ENCODE measurements around the gene SHOC2.

SHOC2 gene

DNA sequence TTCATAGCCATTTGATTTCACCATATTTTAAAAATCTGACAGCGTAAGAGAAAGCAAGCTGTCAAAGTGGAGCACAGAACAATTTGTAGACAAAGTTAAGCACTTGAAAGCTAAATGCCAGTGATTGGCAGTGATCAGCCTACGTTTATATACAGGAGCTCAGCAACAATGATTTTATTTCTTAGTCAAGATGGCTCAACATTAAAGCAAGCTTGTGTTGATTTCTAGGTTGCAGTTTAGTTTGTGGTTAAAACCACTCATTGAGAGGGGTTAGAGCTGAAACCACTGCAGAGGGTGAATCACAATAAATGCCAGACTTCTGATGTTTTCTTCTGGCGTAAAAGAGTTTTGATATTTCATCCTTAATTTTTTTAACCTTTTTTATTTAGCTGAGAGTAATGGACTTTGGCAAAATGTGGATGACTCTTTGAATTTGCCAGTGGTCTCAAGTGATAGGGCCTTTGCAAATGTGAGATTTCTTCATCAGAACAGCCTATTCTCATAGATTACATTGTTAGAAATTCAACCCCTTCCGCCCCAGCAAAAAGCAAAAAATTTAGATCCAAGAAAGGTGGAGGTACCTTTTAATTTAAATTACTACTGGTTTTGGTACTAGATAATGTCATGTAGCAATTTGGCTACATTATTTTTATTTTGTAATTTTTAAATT lies 73.8 kb downstream of the SHOC2 start:
- H3K4me1 ChIP-seq (ENCODE audit: insufficient read depth, low read length), result no peaks in the 10 kb centered on the region
- no peak overlapping the region for H3K27ac ChIP-seq (ENCODE audit: low read depth, low read length)
- H3K9ac ChIP-seq (ENCODE audit: low read length), result no peak overlapping the region
- H3K36me3 ChIP-seq (ENCODE audit: insufficient read depth, low read length), result no peaks in the 10 kb centered on the region
- no peaks in the 10 kb centered on the region for H3K27me3 ChIP-seq (ENCODE audit: control insufficient read depth in 1 of 2, insufficient read depth in 2 of 2, low read length in 2 of 2)
- no peaks in the 10 kb centered on the region for H3K9me3 ChIP-seq (ENCODE audit: low read length)
- no peak overlapping the region for H3K4me3 ChIP-seq (ENCODE audit: low read depth in 1 of 2, low read length in 2 of 2)

GRCh38 chr10:110994406-110995086 lies 75.1 kb downstream of the SHOC2 start:
- Histone ChIP-seq H3K9me3 (ENCODE audit: low read length) (no peaks in the 10 kb centered on the region), H3K4me3 (ENCODE audit: low read depth in 1 of 2, low read length in 2 of 2) (no peak overlapping the region), H3K9ac (ENCODE audit: low read length) (no peak overlapping the region), H3K4me1 (ENCODE audit: insufficient read depth, low read length) (no peaks in the 10 kb centered on the region), H3K27me3 (ENCODE audit: control insufficient read depth in 1 of 2, insufficient read depth in 2 of 2, low read length in 2 of 2) (no peaks in the 10 kb centered on the region), H3K36me3 (ENCODE audit: insufficient read depth, low read length) (no peaks in the 10 kb centered on the region), H3K27ac (ENCODE audit: low read depth, low read length) (no peak overlapping the region)

DNA sequence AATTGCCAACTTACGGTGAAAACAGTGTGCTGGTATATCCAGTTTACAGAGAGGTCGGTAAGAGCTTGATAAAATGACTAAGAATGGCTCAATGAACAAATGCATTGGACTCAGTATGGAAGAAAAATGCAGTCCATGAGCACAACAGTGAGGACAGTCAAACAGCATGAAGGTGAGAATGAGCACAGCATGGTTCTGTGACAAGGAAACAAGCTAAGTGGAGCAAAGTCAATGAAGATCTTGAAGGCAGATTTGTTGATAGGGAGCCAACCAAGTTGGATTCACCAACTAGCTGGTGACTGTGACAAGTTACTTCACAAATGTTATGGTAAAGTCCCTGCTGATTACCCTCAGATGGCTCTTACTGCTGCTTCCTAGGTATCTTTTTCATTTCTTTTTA lies 75.9 kb downstream of the SHOC2 start:
- H3K36me3 ChIP-seq (ENCODE audit: insufficient read depth, low read length), result no peaks in the 10 kb centered on the region
- no peaks in the 10 kb centered on the region for H3K9me3 ChIP-seq (ENCODE audit: low read length)
- H3K27ac ChIP-seq (ENCODE audit: low read depth, low read length), result no peak overlapping the region
- H3K27me3 ChIP-seq (ENCODE audit: control insufficient read depth in 1 of 2, insufficient read depth in 2 of 2, low read length in 2 of 2), result no peaks in the 10 kb centered on the region
- H3K4me3 ChIP-seq (ENCODE audit: low read depth in 1 of 2, low read length in 2 of 2), result no peak overlapping the region
- H3K9ac ChIP-seq (ENCODE audit: low read length), result no peak overlapping the region
- H3K4me1 ChIP-seq (ENCODE audit: insufficient read depth, low read length), result no peaks in the 10 kb centered on the region

GRCh38 chr10:110996256-110996655 lies 76.9 kb downstream of the SHOC2 start:
- H3K9ac ChIP-seq (ENCODE audit: low read length), result no peak overlapping the region
- H3K4me3 ChIP-seq (ENCODE audit: low read depth in 1 of 2, low read length in 2 of 2), result no peak overlapping the region
- no peaks in the 10 kb centered on the region for H3K4me1 ChIP-seq (ENCODE audit: insufficient read depth, low read length)
- H3K27ac ChIP-seq (ENCODE audit: low read depth, low read length), result no peak overlapping the region
- no peaks in the 10 kb centered on the region for H3K9me3 ChIP-seq (ENCODE audit: low read length)
- peaks cover under 1% of the 10 kb centered on the region for H3K36me3 ChIP-seq (ENCODE audit: insufficient read depth, low read length)
- H3K27me3 ChIP-seq (ENCODE audit: control insufficient read depth in 1 of 2, insufficient read depth in 2 of 2, low read length in 2 of 2), result no peaks in the 10 kb centered on the region

DNA sequence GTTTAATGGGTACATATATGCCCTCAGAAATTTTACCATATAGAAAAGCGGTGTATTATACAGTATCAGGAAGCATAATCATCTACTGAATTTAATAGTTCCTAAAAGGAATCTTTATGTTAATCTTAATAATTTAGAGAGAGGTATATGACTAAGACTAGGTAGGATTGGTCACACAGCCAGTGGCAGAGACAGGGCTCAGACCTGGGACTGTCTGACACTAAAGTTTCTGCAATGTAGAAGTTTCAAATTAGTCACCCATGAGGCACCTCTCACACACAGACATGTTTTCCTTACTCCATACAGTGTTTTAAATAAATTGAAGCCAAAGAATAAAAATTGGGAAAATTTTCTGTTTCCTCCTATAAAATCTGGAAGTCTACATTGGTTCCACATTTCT lies 84.6 kb downstream of the SHOC2 start:
- H3K27me3 ChIP-seq (ENCODE audit: control insufficient read depth in 1 of 2, insufficient read depth in 2 of 2, low read length in 2 of 2), result no peaks in the 10 kb centered on the region
- no peaks in the 10 kb centered on the region for H3K4me1 ChIP-seq (ENCODE audit: insufficient read depth, low read length)
- peaks cover 21% of the 10 kb centered on the region for H3K36me3 ChIP-seq (ENCODE audit: insufficient read depth, low read length)
- H3K27ac ChIP-seq (ENCODE audit: low read depth, low read length), result no peak overlapping the region
- no peaks in the 10 kb centered on the region for H3K9me3 ChIP-seq (ENCODE audit: low read length)
- no peak overlapping the region for H3K9ac ChIP-seq (ENCODE audit: low read length)
- no peak overlapping the region for H3K4me3 ChIP-seq (ENCODE audit: low read depth in 1 of 2, low read length in 2 of 2)

DNA sequence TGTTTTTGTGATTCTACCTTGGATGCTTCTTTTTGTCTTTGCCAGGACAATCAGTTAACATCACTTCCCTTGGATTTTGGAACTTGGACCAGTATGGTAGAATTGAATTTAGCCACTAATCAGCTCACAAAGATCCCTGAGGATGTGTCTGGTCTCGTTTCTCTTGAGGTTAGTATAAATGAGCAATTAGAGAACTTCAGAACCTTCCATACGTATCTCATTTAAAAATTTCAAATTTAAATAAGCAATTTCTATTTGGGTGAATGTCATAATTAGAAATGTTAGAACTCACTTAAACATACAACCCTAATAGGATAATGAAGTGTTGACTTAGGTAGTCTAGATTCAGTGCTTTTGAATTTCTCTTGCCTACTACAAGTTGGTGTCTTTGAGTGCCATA lies 88.1 kb downstream of the SHOC2 start:
- Histone ChIP-seq H3K9ac (ENCODE audit: low read length) (no peak overlapping the region), H3K9me3 (ENCODE audit: low read length) (no peaks in the 10 kb centered on the region), H3K4me1 (ENCODE audit: insufficient read depth, low read length) (no peaks in the 10 kb centered on the region), H3K27ac (ENCODE audit: low read depth, low read length) (no peak overlapping the region), H3K36me3 (ENCODE audit: insufficient read depth, low read length) (peaks cover 11% of the 10 kb centered on the region), H3K4me3 (ENCODE audit: low read depth in 1 of 2, low read length in 2 of 2) (no peak overlapping the region), H3K27me3 (ENCODE audit: control insufficient read depth in 1 of 2, insufficient read depth in 2 of 2, low read length in 2 of 2) (no peaks in the 10 kb centered on the region)

GRCh38 chr10:111015181-111015580 lies 95.8 kb downstream of the SHOC2 start:
- no peak overlapping the region for H3K27ac ChIP-seq (ENCODE audit: low read depth, low read length)
- H3K27me3 ChIP-seq (ENCODE audit: control insufficient read depth in 1 of 2, insufficient read depth in 2 of 2, low read length in 2 of 2), result no peaks in the 10 kb centered on the region
- no peak overlapping the region for H3K4me3 ChIP-seq (ENCODE audit: low read depth in 1 of 2, low read length in 2 of 2)
- no peaks in the 10 kb centered on the region for H3K9me3 ChIP-seq (ENCODE audit: low read length)
- H3K9ac ChIP-seq (ENCODE audit: low read length), result no peak overlapping the region
- no peaks in the 10 kb centered on the region for H3K36me3 ChIP-seq (ENCODE audit: insufficient read depth, low read length)
- no peaks in the 10 kb centered on the region for H3K4me1 ChIP-seq (ENCODE audit: insufficient read depth, low read length)

GRCh38 chr10:111017098-111017497 lies 97.7 kb downstream of the SHOC2 start:
- no peaks in the 10 kb centered on the region for H3K4me1 ChIP-seq (ENCODE audit: insufficient read depth, low read length)

GRCh38 chr10:111018021-111018420 lies 98.6 kb downstream of the SHOC2 start:
- Histone ChIP-seq H3K36me3 (ENCODE audit: insufficient read depth, low read length) (no peaks in the 10 kb centered on the region), H3K9ac (ENCODE audit: low read length) (no peak overlapping the region), H3K27ac (ENCODE audit: low read depth, low read length) (no peak overlapping the region), H3K4me1 (ENCODE audit: insufficient read depth, low read length) (no peaks in the 10 kb centered on the region), H3K27me3 (ENCODE audit: control insufficient read depth in 1 of 2, insufficient read depth in 2 of 2, low read length in 2 of 2) (no peaks in the 10 kb centered on the region), H3K9me3 (ENCODE audit: low read length) (no peaks in the 10 kb centered on the region), H3K4me3 (ENCODE audit: low read depth in 1 of 2, low read length in 2 of 2) (no peak overlapping the region)

More at GRCh38 chr10:111017098-111017497, 97.7 kb downstream of the SHOC2 start:
- H3K27me3 ChIP-seq (ENCODE audit: control insufficient read depth in 1 of 2, insufficient read depth in 2 of 2, low read length in 2 of 2), result no peaks in the 10 kb centered on the region
- H3K9me3 ChIP-seq (ENCODE audit: low read length), result no peaks in the 10 kb centered on the region
- no peak overlapping the region for H3K4me3 ChIP-seq (ENCODE audit: low read depth in 1 of 2, low read length in 2 of 2)
- H3K27ac ChIP-seq (ENCODE audit: low read depth, low read length), result no peak overlapping the region
- H3K36me3 ChIP-seq (ENCODE audit: insufficient read depth, low read length), result no peaks in the 10 kb centered on the region
- no peak overlapping the region for H3K9ac ChIP-seq (ENCODE audit: low read length)

GRCh38 chr10:111023060-111023459 lies 103.7 kb downstream of the SHOC2 start:
- H3K27ac ChIP-seq (ENCODE audit: low read depth, low read length), result no peak overlapping the region
- H3K9ac ChIP-seq (ENCODE audit: low read length), result no peak overlapping the region
- no peaks in the 10 kb centered on the region for H3K36me3 ChIP-seq (ENCODE audit: insufficient read depth, low read length)
- no peaks in the 10 kb centered on the region for H3K4me1 ChIP-seq (ENCODE audit: insufficient read depth, low read length)
- H3K9me3 ChIP-seq (ENCODE audit: low read length), result no peaks in the 10 kb centered on the region
- H3K27me3 ChIP-seq (ENCODE audit: control insufficient read depth in 1 of 2, insufficient read depth in 2 of 2, low read length in 2 of 2), result no peaks in the 10 kb centered on the region
- no peak overlapping the region for H3K4me3 ChIP-seq (ENCODE audit: low read depth in 1 of 2, low read length in 2 of 2)

GRCh38 chr10:111030042-111030750 lies 110.8 kb downstream of the SHOC2 start:
- Histone ChIP-seq H3K36me3 (ENCODE audit: insufficient read depth, low read length) (no peaks in the 10 kb centered on the region), H3K27ac (ENCODE audit: low read depth, low read length) (no peak overlapping the region), H3K9me3 (ENCODE audit: low read length) (no peaks in the 10 kb centered on the region)

More at GRCh38 chr10:111030042-111030750, 110.8 kb downstream of the SHOC2 start:
- H3K27me3 ChIP-seq (ENCODE audit: control insufficient read depth in 1 of 2, insufficient read depth in 2 of 2, low read length in 2 of 2), result no peaks in the 10 kb centered on the region
- H3K4me1 ChIP-seq (ENCODE audit: insufficient read depth, low read length), result no peaks in the 10 kb centered on the region
- H3K4me3 ChIP-seq (ENCODE audit: low read depth in 1 of 2, low read length in 2 of 2), result no peak overlapping the region
- no peak overlapping the region for H3K9ac ChIP-seq (ENCODE audit: low read length)

Measured in muscle layer of colon (tissue), 2 donors.